Renal cortical epithelial cell (primary cell): Measurements from ENCODE around the gene RPL29. TPM values are rescaled to one million over a fixed set of nuclear protein-coding genes. Genes with fewer than 3 reads are reported as not detected.

ENCODE experiments used
- DNase-seq: peaks from one replicate; pipeline ENCODE4 v3.0.0-alpha.2; 2011; ENCODE audit warnings: low read depth
- total RNA-seq: library from RNA; depleted of rRNA; stranded (reverse); fragments of >200 nt; gene quantifications from 2 replicates; pipeline ENCODE4 v1.2.3, GENCODE V29; 2014

The RPL29 gene
- total RNA-seq, 1 donor from 2014 or later = 846 TPM

DNA sequence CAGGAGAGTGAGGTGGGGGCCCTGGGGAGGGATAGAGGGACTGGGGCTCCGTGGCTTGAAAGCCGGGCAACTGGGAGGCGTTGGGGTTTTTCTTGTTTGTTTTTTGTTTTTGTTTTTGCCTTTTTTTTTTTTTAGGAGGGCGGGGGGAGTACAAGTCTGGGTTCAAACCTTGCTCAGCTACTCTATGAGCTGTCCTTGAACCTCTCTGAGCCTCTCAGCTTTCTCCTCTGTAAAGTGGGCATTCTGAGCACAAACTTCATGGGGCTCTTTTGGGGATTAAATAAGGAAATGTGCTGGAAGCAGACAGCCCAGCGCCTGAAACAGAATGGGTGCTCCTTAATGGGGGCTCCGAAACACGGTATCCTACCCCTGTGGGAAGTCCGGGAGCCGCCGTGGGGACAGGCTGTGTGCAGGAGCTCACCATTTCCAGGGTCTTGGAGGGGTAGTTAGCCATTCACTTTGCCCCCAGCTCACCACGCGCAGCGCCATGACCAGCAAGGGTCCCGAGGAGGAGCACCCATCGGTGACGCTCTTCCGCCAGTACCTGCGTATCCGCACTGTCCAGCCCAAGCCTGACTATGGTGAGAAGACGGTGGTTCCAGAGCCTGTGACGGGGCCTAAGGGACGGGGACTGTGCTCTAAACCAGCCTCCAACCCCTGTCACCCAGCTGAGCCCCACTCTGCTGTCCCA lies 12.0 kb downstream of the RPL29 start:
- DNase-seq = peak; percentile 13

DNA sequence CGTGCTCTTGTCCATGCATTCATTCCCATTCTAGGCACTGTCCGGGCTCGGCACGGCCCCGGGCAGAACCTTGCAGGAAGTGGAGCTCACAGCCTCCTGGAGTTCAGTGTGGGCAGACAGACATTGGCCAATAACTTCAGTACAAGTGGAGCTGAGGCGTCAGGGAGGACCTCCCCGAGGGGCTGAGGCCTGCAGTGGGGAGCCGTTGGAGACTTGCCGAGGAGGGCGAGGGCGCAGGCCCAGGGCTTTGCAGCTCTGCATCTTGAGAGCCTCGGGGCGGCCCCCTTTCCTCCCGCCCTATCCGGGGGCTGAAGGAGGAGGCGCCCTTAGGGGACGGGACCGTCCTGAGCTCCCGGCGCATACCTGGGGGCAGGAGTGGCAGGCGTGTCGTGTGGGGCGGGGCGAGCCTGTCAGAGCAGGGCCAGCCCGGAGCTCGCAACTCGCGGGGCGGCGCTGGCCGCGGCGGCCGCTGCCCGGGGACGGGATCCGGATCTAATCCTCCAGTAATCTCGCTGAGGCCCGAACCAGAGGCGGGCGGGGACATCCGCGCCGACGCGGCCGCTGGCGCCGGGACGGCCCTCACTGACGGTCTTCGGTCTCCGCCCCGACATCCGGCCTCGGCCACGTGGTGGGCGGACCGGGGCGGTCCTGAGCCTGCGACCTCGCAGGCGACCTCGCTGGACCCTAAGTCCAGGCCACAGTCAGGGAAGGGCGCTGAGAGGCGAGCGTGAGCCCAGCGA lies 12.7 kb downstream of the RPL29 start, which contains the start of gene ACY1:
Gene ACY1, plus strand, starts transcription at position 698 of the 740 bp plus-strand sequence. CDS start 530 bp downstream, outside the sequence.
- DNase-seq = peak; percentile 81

DNA sequence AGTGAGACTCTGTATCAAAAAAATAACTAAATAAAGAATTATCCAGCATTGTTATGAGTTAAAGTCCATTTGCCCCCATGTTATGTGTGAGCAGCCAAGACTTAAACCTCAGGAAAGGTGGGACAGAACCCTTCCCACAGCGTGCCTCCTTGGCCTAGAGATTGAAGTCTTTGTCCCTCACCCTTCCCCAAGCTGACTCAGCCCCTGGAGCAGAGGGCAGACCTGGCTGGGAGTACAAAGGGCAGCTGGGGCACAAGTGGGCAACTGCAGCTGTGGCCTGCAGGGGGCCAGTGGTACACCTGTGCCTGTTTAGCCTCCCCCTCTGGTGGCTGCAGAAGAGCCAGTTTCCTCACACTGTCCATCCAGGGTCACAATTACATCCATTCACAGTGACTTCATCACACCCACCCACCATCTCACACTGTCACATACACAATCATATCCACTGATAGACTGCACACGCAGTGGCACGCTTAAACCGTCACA lies 13.3 kb downstream of the RPL29 start:
- DNase-seq = peak; percentile 87

- no peak for DNase-seq
These were observed 15.4 kb downstream of the RPL29 start for GRCh38 chr3:51980253-51980652.

- DNase-seq = no peak
These were observed 17.6 kb downstream of the RPL29 start for GRCh38 chr3:51978143-51978502.

DNA sequence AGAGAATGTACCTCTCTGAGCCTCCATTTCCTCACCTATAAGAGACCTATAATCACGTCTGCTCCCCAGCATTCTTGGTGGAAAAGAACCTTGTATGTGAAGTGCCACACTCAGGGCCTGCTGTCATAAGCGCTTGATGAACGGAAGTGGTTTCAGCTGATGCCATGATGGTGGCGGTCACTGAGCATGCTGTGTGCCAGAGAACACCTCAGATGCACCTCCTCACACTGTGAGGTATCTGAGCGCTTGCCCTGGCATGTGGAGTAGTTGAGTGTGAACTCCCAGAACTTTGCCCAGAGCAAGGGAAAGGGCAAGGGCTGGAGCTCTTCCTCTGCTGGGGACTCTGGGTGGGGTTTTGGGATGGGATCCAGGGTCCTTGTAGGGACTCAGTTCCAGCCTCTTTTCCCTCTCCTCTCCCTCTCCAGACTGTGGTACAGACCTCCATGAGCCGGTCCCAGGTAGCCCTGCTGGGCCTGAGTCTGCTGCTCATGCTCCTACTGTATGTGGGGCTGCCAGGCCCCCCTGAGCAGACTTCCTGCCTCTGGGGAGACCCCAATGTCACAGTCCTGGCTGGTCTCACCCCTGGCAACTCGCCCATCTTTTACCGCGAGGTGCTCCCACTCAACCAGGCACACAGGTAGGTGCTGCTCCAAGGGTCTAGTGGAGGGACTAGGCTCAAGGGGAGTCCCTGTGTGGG lies 18.1 kb downstream of the RPL29 start:
- DNase-seq = no peak

DNA sequence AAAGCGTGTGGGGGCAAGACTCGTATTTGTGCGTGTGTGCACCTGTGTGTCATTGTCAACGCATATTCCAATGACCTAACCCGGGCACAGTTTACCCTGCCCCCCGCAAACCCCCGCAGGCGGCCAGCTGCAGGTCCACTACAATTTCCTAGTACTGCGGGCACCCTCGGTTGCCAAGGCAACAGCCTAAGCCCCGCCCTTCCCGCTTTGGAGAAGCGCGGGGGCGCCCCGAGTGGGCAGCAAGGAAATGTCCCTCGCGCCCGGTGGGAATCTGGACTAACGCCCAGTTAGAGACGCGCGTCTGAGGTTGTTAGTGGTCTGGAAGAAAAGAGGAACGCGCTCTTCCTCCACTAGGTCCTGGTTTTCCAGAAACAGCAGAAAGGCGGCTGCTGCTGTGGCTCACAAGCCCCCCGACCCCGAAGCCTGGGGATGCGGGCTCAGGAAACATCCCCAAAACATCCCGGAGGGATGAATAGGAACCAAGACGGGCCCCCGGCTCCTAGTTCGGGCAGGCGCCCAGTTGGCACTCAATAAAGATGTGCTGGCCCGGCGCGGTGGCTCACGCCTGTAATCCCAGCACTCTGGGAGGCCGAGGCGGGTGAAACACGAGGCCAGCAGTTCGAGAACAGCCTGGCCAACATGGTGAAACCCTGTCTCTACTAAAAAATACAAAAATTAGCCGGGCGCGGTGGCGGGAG lies 19.7 kb downstream of the RPL29 start:
- no peak for DNase-seq

GRCh38 chr3:51974963-51975851 lies 20.5 kb downstream of the RPL29 start, which contains the start of gene ABHD14A:
TSS of gene ABHD14A (plus strand) at chr3:51975064. CDS start at chr3:51975136, 72 bp downstream.
- DNase-seq = no peak

GRCh38 chr3:51974277-51974962 lies 21.3 kb downstream of the RPL29 start:
- no peak for DNase-seq

GRCh38 chr3:51971350-51971749 lies 24.3 kb downstream of the RPL29 start:
- no peak for DNase-seq

DNA sequence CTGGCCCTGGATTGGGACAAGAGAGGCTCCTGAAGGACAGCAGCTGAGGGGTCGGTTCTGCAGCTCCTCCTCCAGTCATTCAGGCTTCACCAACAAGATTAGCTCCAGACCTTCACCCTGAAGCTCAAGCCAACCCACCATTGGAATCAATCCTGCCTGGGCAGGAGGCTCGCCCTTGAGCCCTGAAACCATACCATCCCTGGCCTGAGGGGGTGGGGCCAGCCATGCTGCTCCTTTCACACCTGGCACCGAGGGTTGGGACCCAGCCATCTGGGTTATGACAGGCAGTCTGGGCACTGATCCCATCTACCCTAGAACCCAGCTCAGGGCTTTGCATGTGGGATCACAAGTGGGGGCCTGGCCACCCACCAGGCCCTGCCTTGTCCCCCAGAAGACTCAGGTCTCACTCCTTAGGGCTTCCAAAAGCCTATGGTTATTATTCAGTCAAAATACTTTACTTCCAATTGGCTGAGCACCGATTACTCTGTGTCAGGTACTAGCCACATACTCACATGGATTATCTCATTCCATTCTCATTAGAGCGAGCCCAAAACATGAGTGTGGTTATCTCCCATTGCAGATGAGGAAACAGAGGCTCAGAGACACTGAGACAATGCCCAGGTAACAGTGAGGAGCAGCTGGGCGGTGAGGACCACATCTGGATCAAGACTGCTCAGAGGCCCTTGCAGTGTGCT lies 24.9 kb downstream of the RPL29 start:
- no peak for DNase-seq

DNA sequence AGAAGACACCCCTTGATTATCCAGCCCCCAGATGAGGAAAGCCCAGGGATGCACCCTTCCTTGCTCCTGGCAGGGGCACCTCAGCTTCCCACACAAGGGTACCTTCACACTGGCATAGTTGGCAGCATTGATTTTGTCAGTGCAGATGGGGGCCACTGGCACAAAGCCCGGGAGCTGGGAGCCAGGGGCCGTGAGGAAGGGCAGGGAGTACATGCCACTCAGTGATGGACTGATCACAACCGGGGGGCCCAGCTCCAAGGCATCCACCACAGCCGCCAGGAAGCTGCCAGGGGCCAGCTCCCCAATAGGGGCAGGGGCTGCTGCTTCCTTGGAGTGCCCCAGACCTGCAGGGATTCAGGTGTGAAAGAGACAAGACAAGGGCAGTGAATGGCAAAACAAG lies 25.9 kb downstream of the RPL29 start:
- DNase-seq = no peak

DNA sequence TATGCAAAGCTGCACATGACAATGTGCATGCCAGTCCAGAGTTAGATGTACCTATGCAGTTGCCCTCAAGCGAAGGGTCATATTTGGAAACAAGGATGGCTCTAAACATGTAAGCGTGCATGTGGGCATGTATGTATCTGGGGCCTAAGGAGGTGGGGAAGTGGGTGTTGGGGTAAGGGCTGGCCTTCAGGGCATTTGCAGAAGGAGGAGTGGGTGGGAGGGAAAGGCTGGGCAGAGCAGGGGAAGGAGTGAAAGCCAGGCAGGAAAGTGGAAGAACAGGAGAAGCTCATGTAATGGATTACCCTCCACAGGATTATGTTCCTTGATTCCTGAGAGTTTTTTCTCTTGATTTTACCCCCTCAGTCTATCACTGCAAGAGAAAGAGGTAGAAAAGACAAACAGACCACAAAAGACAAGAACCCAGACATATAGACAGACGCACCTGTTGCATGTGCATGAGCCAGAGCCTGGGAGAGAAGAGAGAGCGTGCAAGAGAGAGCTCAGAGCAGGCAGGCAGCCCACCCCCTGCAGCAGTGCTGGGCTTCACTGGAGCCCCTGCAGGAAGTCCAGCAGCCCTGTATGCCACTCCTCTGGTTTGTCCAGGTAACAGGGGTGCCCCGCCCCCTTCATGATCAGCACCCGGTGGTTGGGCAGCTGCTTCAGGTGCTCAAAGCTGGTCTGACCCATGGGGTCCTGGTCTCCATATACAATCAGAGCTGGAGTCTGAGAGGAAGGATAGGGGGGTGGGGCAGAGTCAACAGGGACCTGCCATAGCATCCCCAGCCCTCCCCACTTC lies 26.6 kb downstream of the RPL29 start:
- no peak for DNase-seq

DNA sequence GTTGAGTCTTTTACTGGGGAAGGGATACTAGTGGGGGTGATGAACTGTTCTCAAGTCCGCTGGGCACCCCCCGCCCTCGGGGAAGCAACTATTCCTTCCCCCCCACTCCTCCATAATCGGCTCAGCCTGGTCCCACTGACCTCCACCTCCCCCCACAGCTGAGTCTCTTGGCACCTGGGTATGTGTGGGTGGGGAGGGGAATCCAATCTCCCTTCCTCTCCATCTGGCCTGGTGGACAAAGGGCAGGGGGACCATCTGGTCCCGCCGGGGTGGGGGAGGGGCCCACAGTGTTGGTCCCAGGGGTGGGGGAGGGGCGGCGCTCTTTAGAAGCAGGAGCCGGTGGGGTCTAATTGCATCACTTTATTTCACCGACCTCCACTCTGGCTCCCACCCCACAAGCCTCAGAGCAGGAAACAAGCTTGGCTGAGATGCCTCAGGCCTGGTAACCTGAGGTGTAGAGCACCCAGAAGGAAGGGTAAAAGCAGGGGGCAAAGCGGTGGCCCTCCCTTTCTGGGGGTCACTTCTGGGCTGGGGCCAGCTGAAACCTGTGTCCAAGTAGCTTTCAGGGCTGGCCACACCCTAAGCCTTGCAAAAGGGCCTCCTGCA lies 27.4 kb downstream of the RPL29 start:
- no peak for DNase-seq

DNA sequence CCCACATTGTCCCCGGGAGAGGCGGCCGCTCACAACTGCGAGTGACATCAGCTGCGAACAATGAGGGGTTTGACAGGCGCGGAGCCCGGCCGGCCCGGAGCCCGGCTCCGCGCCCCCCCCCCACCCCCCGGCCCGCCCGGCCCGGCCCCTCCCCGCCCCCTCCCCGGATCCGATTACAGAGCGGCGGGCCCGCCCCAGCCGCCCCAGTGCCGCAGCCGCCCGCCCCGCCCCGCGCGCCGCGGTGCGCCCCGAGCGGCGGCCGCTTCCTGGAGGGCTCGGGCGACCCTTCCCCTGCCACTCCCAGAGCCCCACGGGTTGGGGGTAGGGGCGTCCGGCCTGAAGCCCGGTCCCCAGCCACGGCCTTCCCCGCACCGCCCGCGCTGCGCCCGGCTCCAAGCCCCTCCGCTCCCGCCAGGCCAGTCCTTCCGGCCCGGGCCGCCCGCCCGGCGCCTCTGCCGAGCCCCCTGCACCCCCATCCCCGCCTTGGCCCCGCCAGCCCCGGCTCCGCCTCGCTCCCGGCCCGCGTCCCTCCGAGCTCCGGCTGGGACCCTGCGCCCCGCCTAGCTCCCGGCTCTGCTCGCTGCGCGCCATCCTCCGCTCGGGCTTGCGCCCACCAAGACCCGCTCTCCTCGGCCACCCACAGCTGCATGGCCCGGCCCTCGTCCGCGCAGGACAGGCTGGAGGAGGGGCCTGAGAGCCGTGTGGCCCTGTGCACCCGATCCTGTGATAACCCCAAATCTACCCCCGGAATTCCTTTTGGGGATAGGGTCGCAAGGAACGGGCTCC lies 28.1 kb downstream of the RPL29 start, which contains the start of gene PCBP4:
Gene PCBP4, minus strand, starts transcription at position 71 of the 786 bp plus-strand sequence. CDS start 6,214 bp downstream, outside the sequence.
- no peak for DNase-seq

DNA sequence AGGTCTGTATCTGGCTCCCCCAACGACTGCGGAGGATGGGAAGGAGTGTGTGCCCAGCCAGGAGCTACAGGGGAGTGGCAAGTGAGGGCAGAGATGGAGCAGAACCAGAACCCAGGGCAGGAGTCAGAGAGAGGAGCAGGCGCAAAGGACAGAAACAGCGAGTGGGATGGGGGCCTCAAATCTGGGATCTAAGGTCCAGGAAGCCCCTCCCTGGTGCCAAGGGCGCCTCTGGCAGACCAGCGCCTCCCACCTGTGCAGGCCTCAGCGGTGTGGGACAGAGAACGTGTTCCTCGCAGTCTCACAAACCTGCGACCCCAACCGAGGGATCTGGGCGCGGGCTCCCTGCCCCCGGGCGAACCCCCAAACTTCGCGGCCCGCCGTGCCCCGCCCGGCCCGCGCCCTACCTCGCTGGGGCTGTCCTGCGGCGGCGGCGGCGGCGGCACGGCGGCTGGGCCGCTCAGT lies 28.7 kb downstream of the RPL29 start:
- no peak for DNase-seq

DNA sequence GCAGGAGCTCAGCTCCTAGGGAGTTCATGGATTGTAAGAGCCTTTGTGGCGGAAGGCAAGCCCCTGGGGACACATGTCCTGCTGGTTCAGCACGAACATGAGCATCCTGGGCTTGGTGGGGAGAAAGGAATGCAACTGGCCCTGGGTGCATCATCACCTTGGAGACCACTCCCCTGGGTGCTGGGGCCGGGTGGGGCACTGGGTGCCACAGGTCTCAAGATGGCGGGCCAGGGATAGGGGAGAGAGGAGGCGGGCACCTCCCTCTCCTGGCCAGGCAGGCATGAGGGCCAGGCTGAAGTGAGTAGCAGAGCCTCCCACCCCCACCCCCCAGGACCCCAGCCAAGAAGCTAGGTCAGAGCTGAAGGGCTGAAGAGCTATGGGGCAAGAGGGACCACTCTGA lies 29.2 kb downstream of the RPL29 start:
- no peak for DNase-seq
